ENCODE results near the gene CFAP46.

GRCh38 chr10:132915411-132915810, 27.0 kb downstream of the CFAP46 start:
- no peak for TF ChIP-seq YY1 (IDR thresholded peaks at IDR 0.05; ENCODE audit: insufficient read depth, insufficient read length)
- TF ChIP-seq ZNF274 (IDR thresholded peaks at IDR 0.05; ENCODE audit: low read depth, low read length) = no peak
